Measurements from ENCODE around the gene MAG. TPM values are rescaled to one million over a fixed set of nuclear protein-coding genes. Genes with fewer than 3 reads are reported as not detected.

Gene MAG
- total RNA-seq, 1 donor from 2014 or later: not detected

DNA sequence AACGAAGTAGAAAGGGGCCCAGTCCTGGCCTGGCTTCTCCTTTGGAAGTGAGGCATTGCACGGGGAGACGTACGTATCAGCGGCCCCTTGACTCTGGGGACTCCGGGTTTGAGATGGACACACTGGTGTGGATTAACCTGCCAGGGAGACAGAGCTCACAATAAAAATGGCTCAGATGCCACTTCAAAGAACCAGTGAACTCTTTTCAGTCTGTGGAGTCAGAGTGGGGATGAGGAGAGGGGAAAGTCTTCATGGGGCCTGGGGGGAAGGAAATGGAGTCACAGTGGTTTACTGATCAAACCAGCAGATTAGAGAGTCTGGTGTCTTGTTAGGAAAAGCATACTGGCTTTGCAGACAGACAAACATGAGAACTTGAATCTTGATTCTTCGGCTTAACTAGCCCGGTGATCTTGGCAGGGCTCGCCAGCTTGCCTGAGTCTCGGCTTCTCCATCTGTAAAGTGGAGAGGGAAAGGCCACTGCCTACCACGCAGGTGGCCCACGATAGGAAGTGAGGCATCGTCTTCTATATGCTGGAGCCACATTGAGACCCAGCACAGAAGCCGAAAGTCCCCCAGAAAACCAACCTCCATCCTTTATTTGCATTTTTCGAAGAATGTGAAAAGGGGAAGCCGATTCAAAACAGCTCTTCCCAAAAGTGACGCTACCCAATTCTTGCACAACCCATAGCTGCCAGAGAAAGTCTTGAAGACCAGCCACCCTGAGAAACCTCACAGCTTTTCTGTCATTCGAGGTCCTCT lies 55.4 kb downstream of the MAG start, which contains the start of gene FFAR1:
FFAR1 (plus strand) TSS at position 732 of the 759 bp plus-strand sequence. CDS start 3,650 bp downstream, outside the sequence.
- Mint-ChIP-seq H3K4me3 (ENCODE audit: unreplicated experiment) (no peak within 1 kb of the TSS), H3K9me3 (ENCODE audit: unreplicated experiment) (no peaks in the 10 kb centered on the region), H3K36me3 (ENCODE audit: low read depth, unreplicated experiment) (no peaks in the 10 kb centered on the region), H3K4me1 (ENCODE audit: unreplicated experiment) (peaks cover 10% of the 10 kb centered on the region), H3K27me3 (ENCODE audit: unreplicated experiment) (peaks cover 11% of the 10 kb centered on the region), H3K27ac (ENCODE audit: unreplicated experiment) (no peak within 1 kb of the TSS)
- TF ChIP-seq, protein P1, sequence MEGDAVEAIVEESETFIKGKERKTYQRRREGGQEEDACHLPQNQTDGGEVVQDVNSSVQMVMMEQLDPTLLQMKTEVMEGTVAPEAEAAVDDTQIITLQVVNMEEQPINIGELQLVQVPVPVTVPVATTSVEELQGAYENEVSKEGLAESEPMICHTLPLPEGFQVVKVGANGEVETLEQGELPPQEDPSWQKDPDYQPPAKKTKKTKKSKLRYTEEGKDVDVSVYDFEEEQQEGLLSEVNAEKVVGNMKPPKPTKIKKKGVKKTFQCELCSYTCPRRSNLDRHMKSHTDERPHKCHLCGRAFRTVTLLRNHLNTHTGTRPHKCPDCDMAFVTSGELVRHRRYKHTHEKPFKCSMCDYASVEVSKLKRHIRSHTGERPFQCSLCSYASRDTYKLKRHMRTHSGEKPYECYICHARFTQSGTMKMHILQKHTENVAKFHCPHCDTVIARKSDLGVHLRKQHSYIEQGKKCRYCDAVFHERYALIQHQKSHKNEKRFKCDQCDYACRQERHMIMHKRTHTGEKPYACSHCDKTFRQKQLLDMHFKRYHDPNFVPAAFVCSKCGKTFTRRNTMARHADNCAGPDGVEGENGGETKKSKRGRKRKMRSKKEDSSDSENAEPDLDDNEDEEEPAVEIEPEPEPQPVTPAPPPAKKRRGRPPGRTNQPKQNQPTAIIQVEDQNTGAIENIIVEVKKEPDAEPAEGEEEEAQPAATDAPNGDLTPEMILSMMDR (IDR thresholded peaks at IDR 0.05; ENCODE audit: unreplicated experiment): no peak
- no peak for DNase-seq (ENCODE audit: low spot score)

DNA sequence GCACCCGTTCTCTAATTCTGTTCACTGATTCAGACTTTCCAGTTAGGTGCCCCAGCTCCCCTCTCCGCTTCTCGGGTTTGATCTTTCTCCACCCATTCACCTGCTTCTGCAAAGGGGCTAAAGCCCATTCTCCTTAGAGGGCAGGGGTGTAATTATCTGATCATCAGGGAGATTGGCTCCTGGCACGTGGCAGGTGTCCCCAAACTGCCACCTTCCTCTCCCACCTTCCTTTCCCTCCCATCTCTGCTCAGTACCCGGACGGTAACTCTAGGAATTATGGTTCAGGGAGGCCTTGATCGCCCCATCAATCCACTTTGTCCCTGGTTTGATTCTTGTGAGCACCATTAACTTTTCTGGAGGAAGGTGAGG lies 56.0 kb downstream of the MAG start:
- H3K27me3 Mint-ChIP-seq (ENCODE audit: unreplicated experiment): peaks cover 11% of the 10 kb centered on the region
- no peak overlapping the region for H3K27ac Mint-ChIP-seq (ENCODE audit: unreplicated experiment)
- H3K4me3 Mint-ChIP-seq (ENCODE audit: unreplicated experiment): no peak overlapping the region
- TF ChIP-seq, protein P1 (IDR thresholded peaks at IDR 0.05; ENCODE audit: unreplicated experiment): no peak
- H3K9me3 Mint-ChIP-seq (ENCODE audit: unreplicated experiment): no peaks in the 10 kb centered on the region
- peaks cover 10% of the 10 kb centered on the region for H3K4me1 Mint-ChIP-seq (ENCODE audit: unreplicated experiment)
- no peak for DNase-seq (ENCODE audit: low spot score)
- no peaks in the 10 kb centered on the region for H3K36me3 Mint-ChIP-seq (ENCODE audit: low read depth, unreplicated experiment)

DNA sequence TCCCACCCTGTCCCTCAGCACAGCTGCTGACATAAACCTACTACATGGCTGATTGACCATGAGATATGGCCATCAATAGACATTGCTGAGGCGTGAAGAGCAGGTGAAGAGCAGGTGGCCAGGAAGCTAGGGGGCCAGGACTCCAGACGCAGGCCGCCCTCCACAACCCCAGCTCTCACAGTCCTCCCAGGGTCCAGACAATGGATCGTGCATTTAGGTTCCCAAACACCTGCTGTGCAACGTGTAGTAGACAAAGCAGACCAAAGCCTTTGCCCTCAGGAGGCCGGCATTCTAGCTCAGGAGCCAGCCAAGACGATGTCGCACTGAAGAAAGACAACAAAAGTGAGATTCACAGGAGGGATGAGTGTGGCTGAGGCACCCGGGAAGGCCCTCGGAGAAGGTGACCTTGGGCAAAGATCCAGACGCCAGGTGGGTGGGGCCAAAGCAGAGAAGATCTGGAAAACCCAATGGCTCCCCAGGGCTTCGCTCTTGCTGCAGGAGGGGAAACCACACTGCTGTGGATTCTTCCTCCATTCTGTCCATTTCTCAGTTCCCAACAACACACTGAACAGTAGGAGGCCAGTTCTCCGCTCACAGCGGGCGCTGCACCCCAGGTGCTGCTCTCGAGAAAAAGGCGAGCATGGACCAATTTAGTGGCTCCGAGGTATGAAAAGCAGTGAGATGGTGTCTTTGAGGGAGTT lies 57.1 kb downstream of the MAG start:
- Mint-ChIP-seq H3K36me3 (ENCODE audit: low read depth, unreplicated experiment) (no peaks in the 10 kb centered on the region), H3K4me3 (ENCODE audit: unreplicated experiment) (no peak overlapping the region), H3K27me3 (ENCODE audit: unreplicated experiment) (peaks cover 11% of the 10 kb centered on the region), H3K9me3 (ENCODE audit: unreplicated experiment) (no peaks in the 10 kb centered on the region), H3K27ac (ENCODE audit: unreplicated experiment) (no peak overlapping the region), H3K4me1 (ENCODE audit: unreplicated experiment) (peaks cover 10% of the 10 kb centered on the region)
- no peak for DNase-seq (ENCODE audit: low spot score)
- TF ChIP-seq, protein P1 (IDR thresholded peaks at IDR 0.05; ENCODE audit: unreplicated experiment): no peak

GRCh38 chr19:35349614-35350521 lies 57.9 kb downstream of the MAG start:
- peaks cover 10% of the 10 kb centered on the region for H3K4me1 Mint-ChIP-seq (ENCODE audit: unreplicated experiment)
- peak overlapping the region; percentile 15 for H3K4me3 Mint-ChIP-seq (ENCODE audit: unreplicated experiment)
- H3K27me3 Mint-ChIP-seq (ENCODE audit: unreplicated experiment): peaks cover 9% of the 10 kb centered on the region
- H3K9me3 Mint-ChIP-seq (ENCODE audit: unreplicated experiment): no peaks in the 10 kb centered on the region
- H3K36me3 Mint-ChIP-seq (ENCODE audit: low read depth, unreplicated experiment): no peaks in the 10 kb centered on the region
- no peak overlapping the region for H3K27ac Mint-ChIP-seq (ENCODE audit: unreplicated experiment)
- DNase-seq (ENCODE audit: low spot score): no peak
- TF ChIP-seq, protein P1 (IDR thresholded peaks at IDR 0.05; ENCODE audit: unreplicated experiment): no peak
